Hepatocyte (in vitro differentiated cells): ENCODE results near the gene PVALEF. TPM values are rescaled to one million over a fixed set of nuclear protein-coding genes. Genes with fewer than 3 reads are reported as not detected.

Source experiments
- DNase-seq: peaks from one replicate; pipeline ENCODE4 v3.0.0-alpha.2; 2016; ENCODE audit warnings: low spot score
- H2AFZ ChIP-seq: fragments of 200-600 bp; sonication (generic); 2 replicates; pipeline ENCODE4 v1.6.0; 2016; ENCODE audit warnings: antibody characterized with exemption, mild to moderate bottlenecking
- H3K27ac ChIP-seq: fragments of 200-600 bp; sonication (generic); 2 replicates; pipeline ENCODE4 v1.5.1; 2016; ENCODE audit warnings: mild to moderate bottlenecking
- H3K27me3 ChIP-seq: fragments of 200-600 bp; sonication (generic); 2 replicates; pipeline ENCODE4 v1.6.1; 2016
- H3K36me3 ChIP-seq: fragments of 200-600 bp; sonication (generic); replicated peaks from 2 replicates; pipeline ENCODE4 v1.5.1; 2016; ENCODE audit warnings: low read depth; ENCODE audit not compliant: insufficient read depth
- H3K4me1 ChIP-seq: fragments of 200-600 bp; sonication (generic); 2 replicates; pipeline ENCODE4 v1.5.1; 2016; ENCODE audit warnings: mild to moderate bottlenecking, moderate library complexity; ENCODE audit not compliant: insufficient read depth
- H3K4me2 ChIP-seq: fragments of 200-600 bp; sonication (generic); 2 replicates; pipeline ENCODE4 v1.6.0; 2016
- H3K4me3 ChIP-seq: fragments of 200-600 bp; sonication (generic); 2 replicates; pipeline ENCODE4 v1.5.1; 2016; ENCODE audit warnings: mild to moderate bottlenecking
- H3K79me2 ChIP-seq: fragments of 200-600 bp; sonication (generic); 2 replicates; pipeline ENCODE4 v1.6.0; 2017; ENCODE audit warnings: mild to moderate bottlenecking
- H3K9me2 ChIP-seq: fragments of 200-600 bp; sonication (generic); replicated peaks from 2 replicates; pipeline ENCODE4 v1.6.0; 2017; ENCODE audit warnings: mild to moderate bottlenecking; ENCODE audit not compliant: insufficient read depth
- H3K9me3 ChIP-seq: fragments of 200-600 bp; sonication (generic); 2 replicates; pipeline ENCODE4 v1.5.1; 2016; ENCODE audit warnings: low read depth, mild to moderate bottlenecking
- H4K20me1 ChIP-seq: fragments of 200-600 bp; sonication (generic); 2 replicates; pipeline ENCODE4 v1.6.0; 2016; ENCODE audit warnings: mild to moderate bottlenecking; ENCODE audit not compliant: insufficient read depth, poor library complexity, severe bottlenecking
- CTCF ChIP-seq: fragments of 200-600 bp; sonication (generic); IDR thresholded peaks from 2 replicates; pipeline ENCODE4 v1.5.1; 2016; ENCODE audit warnings: antibody characterized with exemption, mild to moderate bottlenecking; ENCODE audit not compliant: poor library complexity
- EZH2 ChIP-seq: fragments of 200-600 bp; sonication (generic); IDR thresholded peaks from 2 replicates; pipeline ENCODE4 v1.6.1; 2016; ENCODE audit warnings: antibody characterized with exemption, mild to moderate bottlenecking, borderline replicate concordance
- EZH2phosphoT487 ChIP-seq: fragments of 200-600 bp; sonication (generic); IDR thresholded peaks from one replicate; pipeline ENCODE4 v1.6.1; 2018; ENCODE audit warnings: antibody characterized with exemption, mild to moderate bottlenecking, low read depth, moderate library complexity; ENCODE audit not compliant: unreplicated experiment, severe bottlenecking
- WGBS: methylation state at CpG from one replicate; pipeline ENCODE4 v1.1.6; 2016; ENCODE audit warnings: low lambda C conversion rate; ENCODE audit errors: missing lambda C conversion rate; 5-methylcytosine and 5-hydroxymethylcytosine counted together
- polyA plus RNA-seq: library from polyadenylated mRNA; unstranded; fragments of >200 nt; fragmentation: Nextera tagmentation; extraction: Ambion mirVana; gene quantifications from 2 replicates; pipeline ENCODE4 v1.2.1, GENCODE V29; 2016
- total RNA-seq: library from RNA; depleted of rRNA; stranded (reverse); fragments of >200 nt; gene quantifications from 2 replicates; pipeline ENCODE4 v1.2.3, GENCODE V29; 2014

The PVALEF gene
- total and polyA plus RNA-seq, 2 experiments from 2014 or later = 0.15 TPM; not detected in 1

- DNase-seq = no peak
- Histone ChIP-seq H3K4me3 (no peak overlapping the region), H3K27me3 (no peaks in the 10 kb centered on the region), H4K20me1 (no peaks in the 10 kb centered on the region), H3K9me3 (no peaks in the 10 kb centered on the region), H3K4me2 (no peak overlapping the region), H3K27ac (no peak overlapping the region), H3K9me2 (no peaks in the 10 kb centered on the region), H3K36me3 (no peaks in the 10 kb centered on the region), H2AFZ (no peak overlapping the region), H3K79me2 (peaks cover 7% of the 10 kb centered on the region), H3K4me1 (no peaks in the 10 kb centered on the region)
- 91% methylated on average over 17 of the region's 18 CpGs for WGBS
- no peak for TF ChIP-seq CTCF
- TF ChIP-seq EZH2phosphoT487 = no peak
- TF ChIP-seq EZH2 = no peak
Measured at GRCh38 chr17:81217491-81217890, 52.2 kb downstream of the PVALEF start.

GRCh38 chr17:81218459-81218858, 53.2 kb downstream of the PVALEF start:
- Histone ChIP-seq H3K27ac (no peak overlapping the region), H3K4me1 (no peaks in the 10 kb centered on the region), H2AFZ (no peak overlapping the region), H3K27me3 (no peaks in the 10 kb centered on the region), H3K36me3 (no peaks in the 10 kb centered on the region), H3K4me2 (no peak overlapping the region), H3K9me2 (no peaks in the 10 kb centered on the region), H3K9me3 (no peaks in the 10 kb centered on the region), H4K20me1 (no peaks in the 10 kb centered on the region), H3K79me2 (peaks cover 7% of the 10 kb centered on the region), H3K4me3 (no peak overlapping the region)
- no peak for DNase-seq
- no peak for TF ChIP-seq EZH2
- no peak for TF ChIP-seq EZH2phosphoT487
- TF ChIP-seq CTCF = no peak
- WGBS = 88% methylated on average over 13 of the region's 13 CpGs

- Histone ChIP-seq H3K27ac (no peak overlapping the region), H3K79me2 (peaks cover 7% of the 10 kb centered on the region), H3K4me3 (no peak overlapping the region), H3K4me1 (no peaks in the 10 kb centered on the region), H3K9me3 (no peaks in the 10 kb centered on the region), H3K4me2 (no peak overlapping the region), H3K27me3 (no peaks in the 10 kb centered on the region), H4K20me1 (no peaks in the 10 kb centered on the region), H3K9me2 (no peaks in the 10 kb centered on the region), H3K36me3 (no peaks in the 10 kb centered on the region), H2AFZ (no peak overlapping the region)
- no peak for TF ChIP-seq CTCF
- no peak for TF ChIP-seq EZH2phosphoT487
- no peak for TF ChIP-seq EZH2
- no peak for DNase-seq
- WGBS = 96% methylated on average over 11 of the region's 11 CpGs
Measured at GRCh38 chr17:81218991-81219390, 53.7 kb downstream of the PVALEF start.
